ENCODE measurements around the gene RTCB.

RTCB gene

GRCh38 chr22:32411829-32412592, at the start of gene RTCB:
Gene RTCB (minus strand): TSS chr22:32412247. CDS start chr22:32412156, 91 bp downstream.
- DNase-seq (ENCODE audit: low read depth) = peak; percentile 81

GRCh38 chr22:32457031-32457430, 45.0 kb upstream of the RTCB start:
- no peak for DNase-seq (ENCODE audit: low read depth)

- DNase-seq (ENCODE audit: low read depth) = no peak
Observed at GRCh38 chr22:32448980-32449379, 36.9 kb upstream of the RTCB start.

DNA sequence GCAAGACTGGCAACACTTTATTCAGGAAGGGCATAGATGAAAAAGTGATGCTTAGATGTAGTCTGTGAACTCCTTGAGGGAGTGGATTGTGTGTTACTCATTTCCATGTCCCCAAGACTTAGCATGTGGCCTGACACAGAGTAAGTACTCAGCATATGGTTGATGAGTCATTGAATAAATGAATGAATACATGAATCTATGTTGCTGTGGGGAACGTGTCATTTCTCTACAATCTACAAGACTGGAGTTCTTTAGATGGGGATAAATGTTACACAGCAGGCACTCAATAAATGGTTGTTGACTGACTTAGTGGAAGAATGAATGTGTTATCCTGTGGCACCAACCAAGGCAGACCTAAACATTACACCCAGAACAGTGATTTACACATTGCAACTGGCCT, 34.3 kb upstream of the RTCB start:
- no peak for DNase-seq (ENCODE audit: low read depth)

GRCh38 chr22:32444068-32444467, 32.0 kb upstream of the RTCB start:
- DNase-seq (ENCODE audit: low read depth) = no peak

DNA sequence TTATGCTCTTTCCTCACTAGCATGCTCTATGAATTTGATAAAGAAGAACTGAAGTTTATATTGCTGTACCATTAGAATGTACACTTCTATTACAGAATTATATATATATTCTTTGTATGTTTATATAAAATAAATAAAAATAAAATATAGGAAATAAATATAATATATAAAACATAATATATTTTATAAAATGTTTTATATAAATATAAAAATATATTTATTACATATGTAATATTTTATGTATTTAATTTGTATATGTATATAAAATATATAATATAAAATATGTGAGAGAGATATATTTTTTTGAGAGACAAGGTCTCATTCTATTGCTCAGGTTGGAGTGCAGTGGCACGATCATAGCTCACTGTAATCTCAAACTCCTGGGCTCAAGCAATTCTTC, 18.3 kb upstream of the RTCB start:
- DNase-seq (ENCODE audit: low read depth) = no peak

- no peak for DNase-seq (ENCODE audit: low read depth)
Observed at GRCh38 chr22:32426881-32427280, 14.8 kb upstream of the RTCB start.

DNA sequence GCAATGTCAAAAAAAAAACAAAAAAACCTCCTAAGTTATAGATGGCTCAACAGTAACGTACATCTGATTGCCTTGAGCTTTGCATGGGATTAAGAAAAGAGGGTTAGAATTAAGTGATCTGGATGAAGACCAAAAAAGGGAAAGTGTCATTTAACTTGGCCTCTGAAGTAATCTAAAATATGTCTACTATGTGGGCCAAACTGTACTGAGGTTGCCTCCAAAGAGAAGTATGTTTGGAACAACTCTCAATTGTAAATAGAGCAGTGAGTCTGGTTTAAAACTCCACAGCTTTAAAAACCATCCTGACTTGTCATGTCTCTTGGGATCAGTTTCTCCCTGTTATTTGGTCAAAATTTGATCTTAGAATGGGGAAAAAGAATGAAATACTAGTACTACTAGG, 11.6 kb upstream of the RTCB start:
- no peak for DNase-seq (ENCODE audit: low read depth)

DNA sequence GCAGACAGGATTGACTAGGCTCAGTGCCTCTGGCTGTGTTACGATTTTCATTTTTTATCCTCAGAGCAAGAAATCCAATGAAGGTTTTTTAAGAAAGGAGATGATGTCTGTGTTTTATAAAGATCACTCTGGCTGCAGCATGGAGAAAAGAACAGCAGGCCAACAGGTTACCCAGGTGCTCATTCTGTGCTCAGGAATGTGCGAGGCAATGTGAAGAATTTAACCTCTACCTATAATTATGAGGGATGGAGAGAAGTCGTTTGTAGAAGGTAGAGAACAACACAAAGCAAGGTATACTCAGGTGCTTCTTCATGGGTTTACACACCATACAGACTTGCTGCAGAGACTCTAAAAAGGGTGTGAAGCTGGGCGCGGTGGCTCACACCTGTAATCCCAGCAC, 10.0 kb upstream of the RTCB start:
- no peak for DNase-seq (ENCODE audit: low read depth)

DNA sequence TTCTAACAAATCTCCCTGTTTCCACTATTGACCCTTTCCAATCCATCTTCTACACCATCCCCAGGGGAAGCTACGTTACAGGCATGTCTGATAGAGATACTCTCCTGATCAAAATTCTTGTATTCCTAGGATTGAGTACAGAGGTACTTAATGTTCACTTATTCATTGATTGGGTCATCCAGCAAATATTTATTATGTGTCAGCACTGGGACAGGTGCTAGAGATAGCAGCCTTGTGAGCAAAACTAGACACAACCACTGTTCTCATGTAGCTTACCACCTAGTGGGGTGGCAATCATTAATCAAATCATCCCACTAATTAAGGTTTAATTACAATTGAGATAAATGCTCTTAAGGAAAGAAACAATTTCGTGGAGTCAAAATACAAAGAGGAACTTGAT, 9.4 kb upstream of the RTCB start:
- DNase-seq (ENCODE audit: low read depth) = no peak

DNA sequence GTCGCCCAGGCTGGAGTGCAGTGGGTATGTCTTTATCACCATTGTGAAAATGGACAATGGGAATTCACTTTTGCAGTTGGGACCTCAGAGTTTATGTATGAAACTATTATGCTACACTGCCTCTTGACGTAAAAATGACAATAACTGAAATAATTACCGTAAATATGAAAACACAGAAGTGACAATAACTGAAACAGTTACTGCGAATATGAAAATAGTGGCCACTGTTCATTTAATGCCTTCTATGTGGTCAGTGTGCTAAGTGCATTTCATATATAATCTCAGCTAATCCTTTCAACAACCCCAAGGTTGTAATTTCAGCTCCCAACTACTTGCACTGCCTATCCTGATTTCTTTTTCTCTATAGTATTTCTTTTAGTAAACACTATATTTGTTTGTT, 5.9 kb upstream of the RTCB start:
- no peak for DNase-seq (ENCODE audit: low read depth)

- DNase-seq (ENCODE audit: low read depth) = no peak
Observed at GRCh38 chr22:32416556-32417085, 4.6 kb upstream of the RTCB start.

DNA sequence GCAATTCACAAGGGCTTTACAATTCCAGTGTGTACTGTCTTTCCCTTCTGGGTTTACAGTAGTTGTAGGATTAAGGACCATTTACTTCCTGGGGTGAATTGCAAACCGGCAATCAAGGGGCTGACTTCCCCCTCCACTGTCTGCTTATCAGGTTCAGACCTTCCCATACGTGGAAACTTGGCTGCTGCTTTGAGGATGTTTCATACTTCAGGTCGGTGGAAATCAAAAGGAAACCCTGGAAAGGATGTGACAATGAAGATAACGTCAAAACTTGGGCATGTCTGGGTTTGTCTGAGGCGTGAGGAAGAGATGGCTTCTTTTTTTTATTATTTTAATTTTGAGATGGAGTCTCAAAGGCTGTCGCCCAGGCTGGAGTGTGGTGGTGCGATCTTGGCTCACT, 2.1 kb upstream of the RTCB start:
- no peak for DNase-seq (ENCODE audit: low read depth)

GRCh38 chr22:32413719-32414118, 1.7 kb upstream of the RTCB start:
- no peak for DNase-seq (ENCODE audit: low read depth)

GRCh38 chr22:32411402-32411801, 645 bp downstream of the RTCB start:
- DNase-seq (ENCODE audit: low read depth) = no peak

GRCh38 chr22:32410459-32410858, 1.6 kb downstream of the RTCB start:
- DNase-seq (ENCODE audit: low read depth) = no peak

DNA sequence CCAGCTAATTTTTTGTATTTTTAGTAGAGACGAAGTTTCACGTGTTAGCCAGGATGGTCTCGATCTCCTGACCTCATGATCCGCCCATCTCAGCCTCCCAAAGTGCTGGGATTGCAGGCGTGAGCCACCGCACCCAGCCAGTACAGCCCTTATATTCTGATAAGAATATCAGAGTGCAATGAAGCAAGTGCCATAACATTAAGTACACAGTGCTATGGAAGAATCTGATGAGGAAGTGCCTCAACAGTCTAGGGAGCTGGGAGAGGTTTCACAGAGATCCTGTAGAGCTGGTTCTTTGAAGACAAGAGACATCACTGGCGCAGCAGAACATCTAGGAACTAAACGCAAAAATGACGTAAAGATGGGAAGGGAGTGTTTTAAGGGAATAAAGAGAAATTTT, 2.1 kb downstream of the RTCB start:
- no peak for DNase-seq (ENCODE audit: low read depth)

DNA sequence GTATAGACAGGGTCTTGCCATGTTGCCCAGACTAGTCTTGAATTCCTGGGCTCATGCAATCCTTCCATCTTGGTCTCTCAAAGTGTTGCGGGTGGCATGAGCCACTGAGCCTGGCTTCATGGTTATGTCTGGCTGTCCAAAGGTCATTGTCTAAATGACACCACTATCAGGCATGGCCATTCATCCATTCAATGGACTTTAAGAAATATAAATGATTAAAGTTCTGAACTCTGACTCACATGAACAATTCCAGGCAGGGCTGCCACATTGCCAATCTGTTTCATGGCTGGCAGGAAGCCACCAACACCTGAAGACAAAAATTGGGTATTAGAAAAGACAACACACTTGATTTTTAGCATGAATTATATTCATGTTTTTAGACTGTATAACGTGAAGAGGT, 4.1 kb downstream of the RTCB start:
- no peak for DNase-seq (ENCODE audit: low read depth)

DNA sequence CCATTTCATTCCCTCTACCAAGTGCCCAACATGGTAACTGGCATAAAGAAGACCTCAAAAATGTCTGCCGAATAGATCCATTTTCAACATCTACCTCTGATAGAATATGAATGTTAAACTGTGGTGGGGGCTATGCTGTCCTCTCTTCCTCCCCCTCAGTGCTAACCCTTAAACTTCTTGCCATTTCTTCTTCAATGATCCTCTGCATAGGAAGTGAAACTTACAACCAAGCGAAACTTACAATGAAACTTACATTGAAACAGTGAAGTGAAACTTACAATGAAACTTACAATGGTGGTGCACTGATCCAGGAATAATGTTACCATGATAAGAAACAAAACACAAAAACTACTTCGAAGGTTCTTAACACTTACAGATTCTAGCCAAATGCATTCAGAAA, 4.7 kb downstream of the RTCB start:
- no peak for DNase-seq (ENCODE audit: low read depth)

- DNase-seq (ENCODE audit: low read depth) = no peak
Observed at GRCh38 chr22:32404021-32404420, 8.0 kb downstream of the RTCB start.

- DNase-seq (ENCODE audit: low read depth) = no peak
Observed at GRCh38 chr22:32401486-32401885, 10.6 kb downstream of the RTCB start.

GRCh38 chr22:32396746-32397145, 15.3 kb downstream of the RTCB start:
- no peak for DNase-seq (ENCODE audit: low read depth)

- no peak for DNase-seq (ENCODE audit: low read depth)
Observed at GRCh38 chr22:32396255-32396654, 15.8 kb downstream of the RTCB start.

- DNase-seq (ENCODE audit: low read depth) = no peak
Observed at GRCh38 chr22:32395107-32395506, 16.9 kb downstream of the RTCB start.

Measured in T-helper 22 cell (primary cell).